GM04504 (cell line): ENCODE measurements around the gene CHD9.
"Not testable (repeated sequence)": the region's sequence is repeated elsewhere in the genome, so short reads cannot be mapped to it uniquely, and the experiment has no call there.

Experiments used
- DNase-seq: peaks from one replicate; pipeline ENCODE4 v3.0.0-alpha.2; 2012; ENCODE audit warnings: low read depth

The CHD9 gene

GRCh38 chr16:53074296-53074695 is 19.5 kb downstream of the CHD9 start:
- not testable (repeated sequence) for DNase-seq

- not testable (repeated sequence) for DNase-seq
These were observed 20.7 kb downstream of the CHD9 start for GRCh38 chr16:53075461-53075860.

- no peak for DNase-seq
These were observed 23.5 kb downstream of the CHD9 start for GRCh38 chr16:53078247-53078646.

GRCh38 chr16:53078765-53079485 is 24.1 kb downstream of the CHD9 start:
- DNase-seq: no peak

GRCh38 chr16:53080345-53081031 is 25.7 kb downstream of the CHD9 start:
- DNase-seq: peak; percentile 73

- no peak for DNase-seq
These were observed 26.2 kb downstream of the CHD9 start for GRCh38 chr16:53081032-53081424.

- DNase-seq: no peak
These were observed 27.1 kb downstream of the CHD9 start for GRCh38 chr16:53081686-53082407.

- DNase-seq: no peak
These were observed 27.7 kb downstream of the CHD9 start for GRCh38 chr16:53082509-53082908.

GRCh38 chr16:53083119-53083518 is 28.3 kb downstream of the CHD9 start:
- no peak for DNase-seq

- no peak for DNase-seq
These were observed 29.4 kb downstream of the CHD9 start for GRCh38 chr16:53084141-53084541.

GRCh38 chr16:53084746-53085334 is 30.0 kb downstream of the CHD9 start:
- DNase-seq: no peak

GRCh38 chr16:53085369-53085843 is 30.6 kb downstream of the CHD9 start:
- peak; percentile 46 for DNase-seq

- peak; percentile 27 for DNase-seq
These were observed 31.2 kb downstream of the CHD9 start for GRCh38 chr16:53085931-53086421.

GRCh38 chr16:53087101-53087500 is 32.3 kb downstream of the CHD9 start:
- DNase-seq: peak; percentile 12

- DNase-seq: peak; percentile 13
These were observed 34.9 kb downstream of the CHD9 start for GRCh38 chr16:53089434-53090285.

GRCh38 chr16:53090286-53090590 is 35.4 kb downstream of the CHD9 start:
- no peak for DNase-seq

GRCh38 chr16:53090591-53091411 is 36.0 kb downstream of the CHD9 start:
- DNase-seq: peak; percentile 100

GRCh38 chr16:53091466-53092211 is 36.8 kb downstream of the CHD9 start:
- DNase-seq: peak; percentile 88

GRCh38 chr16:53092284-53092683 is 37.5 kb downstream of the CHD9 start:
- DNase-seq: no peak
